ENCODE results near the gene PKMYT1. TPM values are rescaled to one million over a fixed set of nuclear protein-coding genes. Genes with fewer than 3 reads are reported as not detected.

PKMYT1 gene
- total and polyA plus RNA-seq, 9 of the 15 experiments (the other 6 are each of a cell fraction or from before 2014, with no cell fraction given): 8.7 to 201 (median 37.8) TPM

GRCh38 chr16:3026003-3026378 lies 45.7 kb upstream of the PKMYT1 start:
- peaks cover 2% of the 10 kb centered on the region for H3K9me1 ChIP-seq (ENCODE audit: control insufficient read depth, insufficient read depth, low read length)
- H3K9me3 ChIP-seq (replicated peaks; ENCODE audit: control insufficient read depth, insufficient read depth, low read depth, low read length): no peaks in the 10 kb centered on the region
- peaks cover 34% of the 10 kb centered on the region for H3K79me2 ChIP-seq (ENCODE audit: control insufficient read depth, insufficient read depth, low read length)
- intact Hi-C loops (cut with micrococcal nuclease) (loop anchor here (10.0 kb wide), 1 partner anchor 61 kb away; the partner anchor contains the start of genes KREMEN2 and PAQR4), in situ Hi-C loops (cut with MboI) (no loop called here)
- H3K4me2 ChIP-seq (ENCODE audit: insufficient read depth, low read length): no peak overlapping the region
- H4K20me1 ChIP-seq (replicated peaks; ENCODE audit: control insufficient read depth, insufficient read depth, low read length): peaks cover 23% of the 10 kb centered on the region
- H3K27ac ChIP-seq (ENCODE audit: extremely low read depth, low read depth, low read length): no peak overlapping the region
- no peak overlapping the region for H3K9ac ChIP-seq (ENCODE audit: insufficient read depth in 1 of 2, low read depth in 2 of 2, low read length in 2 of 2)
- H3K4me3 ChIP-seq: no peak overlapping the region
- ATAC-seq (no peak), DNase-seq (ENCODE audit: extremely low read depth in 1 of 4, low spot score in 3 of 4) (no peak), FAIRE-seq (no peak)
- H2AFZ ChIP-seq (ENCODE audit: low read depth, low read length): no peak overlapping the region
- no peak for TF ChIP-seq PHB2 (IDR thresholded peaks at IDR 0.05; ENCODE audit: low read depth)
- no peak for TF ChIP-seq GABPB1 (CRISPR knock-in tag; IDR thresholded peaks at IDR 0.05)
- no peak for TF ChIP-seq HDAC2 (IDR thresholded peaks at IDR 0.05)
- TF ChIP-seq HEY1 (CRISPR knock-in tag; IDR thresholded peaks at IDR 0.05; ENCODE audit: borderline replicate concordance): no peak
- TF ChIP-seq, protein P1, sequence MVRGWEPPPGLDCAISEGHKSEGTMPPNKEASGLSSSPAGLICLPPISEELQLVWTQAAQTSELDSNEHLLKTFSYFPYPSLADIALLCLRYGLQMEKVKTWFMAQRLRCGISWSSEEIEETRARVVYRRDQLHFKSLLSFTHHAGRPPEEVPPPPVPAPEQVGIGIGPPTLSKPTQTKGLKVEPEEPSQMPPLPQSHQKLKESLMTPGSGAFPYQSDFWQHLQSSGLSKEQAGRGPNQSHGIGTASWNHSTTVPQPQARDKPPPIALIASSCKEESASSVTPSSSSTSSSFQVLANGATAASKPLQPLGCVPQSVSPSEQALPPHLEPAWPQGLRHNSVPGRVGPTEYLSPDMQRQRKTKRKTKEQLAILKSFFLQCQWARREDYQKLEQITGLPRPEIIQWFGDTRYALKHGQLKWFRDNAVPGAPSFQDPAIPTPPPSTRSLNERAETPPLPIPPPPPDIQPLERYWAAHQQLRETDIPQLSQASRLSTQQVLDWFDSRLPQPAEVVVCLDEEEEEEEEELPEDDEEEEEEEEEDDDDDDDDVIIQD (CRISPR knock-in tag; IDR thresholded peaks at IDR 0.05): no peak
- TF ChIP-seq, protein P2, sequence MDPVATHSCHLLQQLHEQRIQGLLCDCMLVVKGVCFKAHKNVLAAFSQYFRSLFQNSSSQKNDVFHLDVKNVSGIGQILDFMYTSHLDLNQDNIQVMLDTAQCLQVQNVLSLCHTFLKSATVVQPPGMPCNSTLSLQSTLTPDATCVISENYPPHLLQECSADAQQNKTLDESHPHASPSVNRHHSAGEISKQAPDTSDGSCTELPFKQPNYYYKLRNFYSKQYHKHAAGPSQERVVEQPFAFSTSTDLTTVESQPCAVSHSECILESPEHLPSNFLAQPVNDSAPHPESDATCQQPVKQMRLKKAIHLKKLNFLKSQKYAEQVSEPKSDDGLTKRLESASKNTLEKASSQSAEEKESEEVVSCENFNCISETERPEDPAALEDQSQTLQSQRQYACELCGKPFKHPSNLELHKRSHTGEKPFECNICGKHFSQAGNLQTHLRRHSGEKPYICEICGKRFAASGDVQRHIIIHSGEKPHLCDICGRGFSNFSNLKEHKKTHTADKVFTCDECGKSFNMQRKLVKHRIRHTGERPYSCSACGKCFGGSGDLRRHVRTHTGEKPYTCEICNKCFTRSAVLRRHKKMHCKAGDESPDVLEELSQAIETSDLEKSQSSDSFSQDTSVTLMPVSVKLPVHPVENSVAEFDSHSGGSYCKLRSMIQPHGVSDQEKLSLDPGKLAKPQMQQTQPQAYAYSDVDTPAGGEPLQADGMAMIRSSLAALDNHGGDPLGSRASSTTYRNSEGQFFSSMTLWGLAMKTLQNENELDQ (CRISPR knock-in tag; IDR thresholded peaks at IDR 0.05; ENCODE audit: borderline replicate concordance): no peak
- TF ChIP-seq, protein P3, sequence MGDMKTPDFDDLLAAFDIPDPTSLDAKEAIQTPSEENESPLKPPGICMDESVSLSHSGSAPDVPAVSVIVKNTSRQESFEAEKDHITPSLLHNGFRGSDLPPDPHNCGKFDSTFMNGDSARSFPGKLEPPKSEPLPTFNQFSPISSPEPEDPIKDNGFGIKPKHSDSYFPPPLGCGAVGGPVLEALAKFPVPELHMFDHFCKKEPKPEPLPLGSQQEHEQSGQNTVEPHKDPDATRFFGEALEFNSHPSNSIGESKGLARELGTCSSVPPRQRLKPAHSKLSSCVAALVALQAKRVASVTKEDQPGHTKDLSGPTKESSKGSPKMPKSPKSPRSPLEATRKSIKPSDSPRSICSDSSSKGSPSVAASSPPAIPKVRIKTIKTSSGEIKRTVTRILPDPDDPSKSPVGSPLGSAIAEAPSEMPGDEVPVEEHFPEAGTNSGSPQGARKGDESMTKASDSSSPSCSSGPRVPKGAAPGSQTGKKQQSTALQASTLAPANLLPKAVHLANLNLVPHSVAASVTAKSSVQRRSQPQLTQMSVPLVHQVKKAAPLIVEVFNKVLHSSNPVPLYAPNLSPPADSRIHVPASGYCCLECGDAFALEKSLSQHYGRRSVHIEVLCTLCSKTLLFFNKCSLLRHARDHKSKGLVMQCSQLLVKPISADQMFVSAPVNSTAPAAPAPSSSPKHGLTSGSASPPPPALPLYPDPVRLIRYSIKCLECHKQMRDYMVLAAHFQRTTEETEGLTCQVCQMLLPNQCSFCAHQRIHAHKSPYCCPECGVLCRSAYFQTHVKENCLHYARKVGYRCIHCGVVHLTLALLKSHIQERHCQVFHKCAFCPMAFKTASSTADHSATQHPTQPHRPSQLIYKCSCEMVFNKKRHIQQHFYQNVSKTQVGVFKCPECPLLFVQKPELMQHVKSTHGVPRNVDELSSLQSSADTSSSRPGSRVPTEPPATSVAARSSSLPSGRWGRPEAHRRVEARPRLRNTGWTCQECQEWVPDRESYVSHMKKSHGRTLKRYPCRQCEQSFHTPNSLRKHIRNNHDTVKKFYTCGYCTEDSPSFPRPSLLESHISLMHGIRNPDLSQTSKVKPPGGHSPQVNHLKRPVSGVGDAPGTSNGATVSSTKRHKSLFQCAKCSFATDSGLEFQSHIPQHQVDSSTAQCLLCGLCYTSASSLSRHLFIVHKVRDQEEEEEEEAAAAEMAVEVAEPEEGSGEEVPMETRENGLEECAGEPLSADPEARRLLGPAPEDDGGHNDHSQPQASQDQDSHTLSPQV (IDR thresholded peaks at IDR 0.05): no peak
- TF ChIP-seq ARHGAP35 (IDR thresholded peaks at IDR 0.05; ENCODE audit: partially characterized antibody): no peak
- TF ChIP-seq FOXK1 (CRISPR knock-in tag; IDR thresholded peaks at IDR 0.05; ENCODE audit: borderline replicate concordance): no peak
- no peak for TF ChIP-seq KDM4B (IDR thresholded peaks at IDR 0.05; ENCODE audit: borderline replicate concordance in 2 of 2, low read depth in 1 of 2)
- TF ChIP-seq ELF4 (CRISPR knock-in tag; IDR thresholded peaks at IDR 0.05): no peak
- no peak for TF ChIP-seq THRA (IDR thresholded peaks at IDR 0.05)
- no peak for TF ChIP-seq ARID2 (IDR thresholded peaks at IDR 0.05)
- peaks cover 10 to 22% of the 10 kb centered on the region in 2 experiments; a peak in 4 of 5 replicates for H3K27me3 ChIP-seq (ENCODE audit: control insufficient read depth in 2 of 2, insufficient read depth in 2 of 2, low read length in 2 of 2)
- BruUV-seq (replicated peaks): no TSS peak
- 91% methylated on average over 8 of the region's 8 CpGs for WGBS (ENCODE audit: insufficient coverage, low coverage, missing lambda C conversion rate)
- ChIA-PET POLR2A (interaction anchor here (1.4 kb wide), 1 partner anchor 9 kb away, joined by 7 read pairs; no protein-coding TSS in a partner anchor), CTCF (ENCODE audit: low intra/inter-chr PET ratio) (no interaction called here)
- peaks cover 35 to 89% of the 10 kb centered on the region in 2 experiments for H3K4me1 ChIP-seq (replicated peaks in 1 of 2; ENCODE audit: control insufficient read depth in 2 of 2, insufficient read depth in 2 of 2, low read length in 2 of 2)
- H3K36me3 ChIP-seq (ENCODE audit: control insufficient read depth, insufficient read depth, low read length): peaks cover 39% of the 10 kb centered on the region; the same call in 2 of the 3 replicates
